GM21825 (cell line): ENCODE results near the gene RNF125.

Source experiments
- ATAC-seq: cut with Tn5 transposase; IDR thresholded peaks from one replicate; pipeline ENCODE4 v1.9.1; 2021; ENCODE audit warnings: mild to moderate bottlenecking, moderate library complexity; ENCODE audit not compliant: unreplicated experiment

The RNF125 gene

DNA sequence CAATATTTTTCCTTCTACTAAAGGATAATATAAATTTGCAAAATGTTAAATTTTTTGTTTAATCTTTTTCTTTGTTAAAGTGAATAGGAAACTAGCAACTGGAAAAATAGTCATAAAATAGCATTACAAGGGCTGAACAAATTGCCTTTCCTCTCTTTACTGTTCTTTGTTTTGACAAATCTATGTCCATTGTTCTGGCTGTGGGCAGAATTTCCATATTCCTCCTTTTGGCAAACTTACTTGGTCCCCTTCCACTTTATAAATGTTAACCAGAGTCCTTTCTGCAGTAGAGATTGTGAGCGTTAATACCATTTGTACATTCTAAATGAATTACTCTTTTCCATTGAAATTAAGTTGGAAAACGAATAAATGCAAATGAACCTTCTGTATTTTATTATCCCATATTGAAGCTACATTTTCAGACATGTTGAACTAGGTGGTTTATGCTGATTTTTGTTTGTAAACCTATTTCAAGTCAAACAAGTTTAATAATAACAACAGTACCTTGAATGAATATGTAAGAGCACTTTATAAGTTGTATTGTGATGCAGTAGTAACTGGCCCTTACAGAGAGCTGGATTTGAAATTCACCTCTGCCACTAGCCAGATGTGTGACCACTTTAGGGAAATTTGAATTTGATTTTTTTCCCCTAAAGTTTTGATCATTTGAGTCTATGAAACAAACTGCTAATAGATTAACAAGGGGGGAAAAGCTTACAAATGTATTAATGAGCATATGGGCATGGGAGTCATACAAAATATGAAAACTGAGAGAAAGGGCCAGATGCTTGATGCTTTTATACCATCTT is 3.3 kb downstream of the RNF125 start:
- ATAC-seq, result no peak

- ATAC-seq, result no peak
These were observed 7.1 kb downstream of the RNF125 start for GRCh38 chr18:32025744-32026143.

- ATAC-seq, result no peak
These were observed 8.0 kb downstream of the RNF125 start for GRCh38 chr18:32026491-32027086.

DNA sequence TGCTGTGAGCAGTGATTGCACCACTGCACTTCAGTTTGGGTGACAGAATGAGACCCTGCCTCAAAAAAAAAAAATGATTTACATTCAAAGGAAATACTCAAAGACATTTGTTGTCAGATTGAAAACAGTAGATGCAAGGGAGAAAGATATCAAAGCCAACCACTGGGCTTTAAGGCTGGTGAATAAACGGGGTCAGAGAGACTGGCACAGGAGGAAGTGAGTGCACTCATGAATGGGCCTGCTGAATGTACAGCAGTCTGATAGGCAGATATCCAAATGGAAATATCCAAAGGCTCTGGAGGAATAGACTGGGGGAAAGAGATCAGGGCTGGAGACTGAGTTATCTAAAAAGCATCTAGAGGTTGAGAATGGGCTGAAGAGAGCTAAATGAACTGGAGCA is 10.9 kb downstream of the RNF125 start:
- no peak for ATAC-seq

- ATAC-seq, result no peak
These were observed 14.0 kb downstream of the RNF125 start for GRCh38 chr18:32032609-32033008.

DNA sequence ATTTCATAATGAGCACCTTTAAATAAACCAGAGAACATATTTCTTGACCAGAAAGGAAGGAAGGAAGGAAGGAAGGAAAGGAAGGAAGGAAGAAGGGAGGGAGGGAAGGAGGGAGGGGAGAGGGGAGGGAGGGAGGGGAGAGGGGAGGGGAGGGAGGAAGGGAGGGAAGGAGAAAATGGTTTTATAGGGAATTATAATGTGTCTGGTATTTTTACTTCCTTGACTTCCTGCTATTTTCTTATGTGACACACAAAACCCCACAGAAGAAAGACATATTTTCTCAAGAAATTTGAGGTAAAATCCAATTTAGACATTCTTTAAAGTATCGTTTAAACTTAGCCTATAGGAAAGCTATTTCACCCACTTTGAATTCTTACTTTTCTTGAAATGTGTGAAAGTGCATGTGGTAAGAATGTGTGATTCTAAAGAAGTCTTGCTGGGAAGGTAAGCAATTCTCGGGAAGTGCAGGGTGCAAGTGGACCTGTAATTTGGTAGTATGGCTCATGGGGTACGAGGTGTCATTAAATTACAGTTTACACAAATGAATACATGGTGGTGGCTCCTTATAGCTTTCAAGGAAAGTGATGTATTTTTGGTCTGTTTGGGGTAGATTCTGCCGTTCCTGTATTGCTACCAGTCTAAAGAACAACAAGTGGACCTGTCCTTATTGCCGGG is 18.0 kb downstream of the RNF125 start:
- ATAC-seq, result no peak

- no peak for ATAC-seq
These were observed 19.0 kb downstream of the RNF125 start for GRCh38 chr18:32037616-32038015.

GRCh38 chr18:32040936-32041335 is 22.3 kb downstream of the RNF125 start:
- ATAC-seq, result peak; percentile 85

DNA sequence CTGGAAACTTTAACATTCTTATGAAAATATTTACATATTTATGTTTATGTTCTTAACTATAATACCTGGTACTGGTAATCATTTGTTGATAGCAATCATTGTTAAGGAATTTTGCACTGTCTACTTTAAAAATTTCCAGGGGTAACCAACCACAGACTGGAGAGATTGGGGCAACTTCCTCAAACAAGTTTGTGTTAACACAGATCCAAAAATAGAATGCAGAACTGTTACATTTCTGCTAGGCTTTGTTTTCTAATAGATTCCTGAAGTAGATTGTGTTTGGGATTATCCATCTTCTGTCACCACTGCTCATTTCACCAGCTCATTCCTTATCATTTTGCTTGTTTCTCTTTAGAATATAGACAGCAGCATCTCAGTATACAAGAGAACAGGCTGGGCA is 23.7 kb downstream of the RNF125 start:
- ATAC-seq, result no peak

- ATAC-seq, result peak; percentile 60
These were observed 30.0 kb downstream of the RNF125 start for GRCh38 chr18:32048507-32049091.

DNA sequence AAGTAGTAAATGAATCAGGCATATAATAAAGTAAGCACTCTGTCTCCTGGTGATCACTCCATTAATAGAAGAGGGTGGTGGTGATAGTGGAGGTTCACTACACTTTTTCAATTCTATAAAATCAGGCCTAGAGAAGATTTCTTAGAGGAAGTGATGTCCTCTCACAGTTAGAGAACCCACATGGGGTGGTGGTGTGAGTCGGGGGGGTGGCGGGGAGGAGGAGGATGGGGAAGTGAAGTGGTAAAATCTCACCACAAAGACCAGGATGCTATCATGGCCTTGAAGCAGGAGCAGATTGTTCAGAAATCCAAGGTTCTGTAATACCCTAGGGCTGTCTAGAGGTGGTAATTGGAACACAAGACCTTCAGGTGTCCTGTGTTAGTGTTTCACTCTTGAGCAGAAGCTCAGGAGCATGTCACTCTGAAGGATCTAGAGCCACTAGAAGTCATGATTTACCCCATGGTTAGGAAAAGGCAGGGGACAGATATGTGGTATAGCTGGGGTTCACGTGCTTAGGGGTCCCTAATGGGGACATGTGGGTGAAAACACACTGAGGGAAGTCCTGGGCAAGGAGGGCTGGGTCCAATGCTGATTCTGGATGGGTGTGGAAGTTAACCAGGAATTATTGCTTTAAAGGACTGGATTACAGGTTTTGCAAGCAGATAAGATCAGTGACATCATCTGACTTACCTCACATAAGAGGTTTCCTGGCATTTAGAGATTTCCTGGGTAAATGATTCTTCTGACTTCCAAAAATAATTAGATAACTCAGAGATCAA is 31.0 kb downstream of the RNF125 start:
- ATAC-seq, result peak; percentile 43

DNA sequence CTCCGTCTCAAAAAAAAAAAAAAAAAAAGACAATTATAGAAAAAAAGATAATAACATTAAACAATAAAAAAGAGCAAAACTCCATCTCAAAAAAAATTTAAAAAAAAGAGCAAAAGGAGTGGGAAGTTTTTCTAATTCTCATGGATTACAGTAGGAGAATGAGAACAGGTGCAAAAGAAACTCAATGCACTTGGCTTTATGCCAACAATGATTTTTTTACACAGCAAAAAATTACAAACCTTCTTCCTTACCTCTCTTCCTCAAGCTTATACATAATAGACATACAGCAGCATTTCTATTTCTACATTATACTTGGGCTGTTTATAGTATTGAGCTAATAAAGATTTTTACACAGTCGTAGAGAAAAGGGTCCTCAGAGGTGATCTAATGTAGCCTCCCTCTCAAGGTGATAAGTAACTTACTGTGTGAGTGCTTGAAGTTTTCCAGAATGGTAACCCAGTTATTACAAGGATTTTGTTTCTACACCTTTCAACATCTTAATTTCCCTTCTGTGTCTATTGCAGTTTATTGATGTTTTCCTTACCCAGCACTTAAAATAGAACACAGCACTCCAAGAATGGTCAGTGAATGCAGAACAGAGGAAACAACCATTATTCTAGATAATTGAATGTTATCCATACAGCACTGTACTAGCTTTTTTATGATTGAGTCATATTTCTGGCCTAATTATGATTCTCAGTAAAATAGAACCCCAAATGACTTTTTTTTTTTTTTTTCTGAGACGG is 38.2 kb downstream of the RNF125 start:
- ATAC-seq, result no peak

- ATAC-seq, result no peak
These were observed 39.1 kb downstream of the RNF125 start for GRCh38 chr18:32057624-32058165.

DNA sequence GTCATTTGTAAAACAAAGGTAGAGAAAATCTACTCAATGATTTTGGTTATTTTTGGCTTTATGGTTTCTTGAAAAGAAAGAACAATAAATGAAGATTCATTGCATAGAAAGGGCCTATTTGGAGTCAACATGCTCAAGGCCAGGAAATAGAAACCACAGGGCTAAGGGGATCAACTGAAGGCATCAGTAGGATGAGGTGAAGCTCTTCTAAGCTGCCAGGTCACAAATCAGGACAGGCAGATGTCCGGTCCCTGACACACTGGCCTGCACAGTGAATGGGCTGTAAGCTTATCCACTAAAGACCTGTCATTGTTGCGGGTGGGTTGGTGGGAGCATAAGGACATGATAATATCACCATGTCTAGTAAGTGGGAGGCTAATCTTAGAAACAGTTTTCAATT is 41.4 kb downstream of the RNF125 start:
- ATAC-seq, result no peak

- no peak for ATAC-seq
These were observed 48.9 kb downstream of the RNF125 start for GRCh38 chr18:32067375-32068167.

- peak; percentile 61 for ATAC-seq
These were observed 53.7 kb downstream of the RNF125 start for GRCh38 chr18:32072321-32072720.

- ATAC-seq, result no peak
These were observed 55.6 kb downstream of the RNF125 start for GRCh38 chr18:32074206-32074605.

DNA sequence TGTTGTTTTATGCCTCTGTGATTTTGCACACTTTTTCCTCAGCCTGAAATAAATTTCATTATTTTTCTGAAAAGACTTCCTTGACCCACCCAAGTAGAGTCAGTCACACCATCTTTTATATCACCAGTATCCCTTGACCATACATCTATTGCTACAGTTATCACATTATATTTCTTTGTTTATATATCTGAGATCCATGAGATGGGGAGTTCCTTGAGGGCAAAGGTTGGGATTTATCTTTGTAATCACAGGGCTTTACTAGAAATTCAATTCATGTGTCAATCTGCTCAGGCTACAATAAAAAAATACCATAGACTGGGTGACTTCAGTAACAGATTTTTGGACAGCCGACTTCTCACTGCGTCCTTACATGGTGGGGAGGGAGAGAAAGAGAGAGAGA is 60.2 kb downstream of the RNF125 start:
- no peak for ATAC-seq

- ATAC-seq, result no peak
These were observed 63.3 kb downstream of the RNF125 start for GRCh38 chr18:32081881-32082280.
